Thymus (tissue), 11 donors: ENCODE data around the gene ZBTB20. TPM values are rescaled to one million over a fixed set of nuclear protein-coding genes. Genes with fewer than 3 reads are reported as not detected.

ENCODE experiments used
- DNase-seq, 9 donors: peaks; one replicate each; pipeline ENCODE4 v3.0.0-alpha.2; 2013; ENCODE audit warnings: low spot score in 9 of 9, low read depth in 6 of 9, missing footprints in 1 of 9
- H3K27ac ChIP-seq, 2 donors: one replicate each; pipeline ENCODE4 v1.5.1; 2013; ENCODE audit warnings: control low read depth in 1 of 2, low read depth in 1 of 2, low read length in 1 of 2, mild to moderate bottlenecking in 1 of 2, moderate library complexity in 1 of 2
- H3K27me3 ChIP-seq, 2 donors: one replicate each; pipeline ENCODE4 v1.5.1; 2013; ENCODE audit warnings: low read length in 1 of 2; ENCODE audit not compliant: control insufficient read depth in 2 of 2, insufficient read depth in 1 of 2
- H3K36me3 ChIP-seq, 2 donors: one replicate each; pipeline ENCODE4 v1.5.1; 2013; ENCODE audit warnings: low read length in 1 of 2, mild to moderate bottlenecking in 1 of 2, moderate library complexity in 1 of 2; ENCODE audit not compliant: control insufficient read depth in 2 of 2, insufficient read depth in 2 of 2
- H3K4me1 ChIP-seq, 2 donors: one replicate each; pipeline ENCODE4 v1.5.1; 2013; ENCODE audit warnings: low read length in 2 of 2; ENCODE audit not compliant: control insufficient read depth in 2 of 2, insufficient read depth in 2 of 2
- H3K4me3 ChIP-seq, 2 donors: one replicate each; pipeline ENCODE4 v1.5.1; 2013; ENCODE audit warnings: low read length in 2 of 2, control low read depth in 1 of 2, mild to moderate bottlenecking in 1 of 2
- H3K9me3 ChIP-seq, 2 donors: one replicate each; pipeline ENCODE4 v1.5.1; 2013; ENCODE audit warnings: low read length in 1 of 2, mild to moderate bottlenecking in 1 of 2; ENCODE audit not compliant: control insufficient read depth in 2 of 2, insufficient read depth in 1 of 2
- WGBS: extraction: QIAGEN DNeasy Blood & Tissue Kit; methylation state at CpG from one replicate; pipeline ENCODE4 v1.1.7; 2013; 5-methylcytosine and 5-hydroxymethylcytosine counted together
- polyA plus RNA-seq: library from polyadenylated mRNA; stranded (reverse); fragments of 200-250 nt; gene quantifications from one replicate; pipeline ENCODE4 v1.2.3, GENCODE V29; 2013
- total RNA-seq: library from RNA; stranded (reverse); fragments of 120-200 nt; gene quantifications from one replicate; pipeline ENCODE4 v1.2.4, GENCODE V29; 2013
- donor health status: healthy.

The ZBTB20 gene
- total and polyA plus RNA-seq, 2 donors: 1.2 to 8.9 TPM

- H3K4me3 ChIP-seq: no peak overlapping the region
- no peak for DNase-seq
- 97% methylated on average over 5 of the region's 5 CpGs for WGBS
- H3K4me1 ChIP-seq: no peaks in the 10 kb centered on the region
- no peaks in the 10 kb centered on the region for H3K27me3 ChIP-seq
- H3K27ac ChIP-seq: no peak overlapping the region
- no peaks in the 10 kb centered on the region for H3K9me3 ChIP-seq
- H3K36me3 ChIP-seq: no peaks in the 10 kb centered on the region
These were observed 637.3 kb downstream of the ZBTB20 start for GRCh38 chr3:114509756-114510155.

GRCh38 chr3:114508976-114509375 is 638.1 kb downstream of the ZBTB20 start:
- H3K27ac ChIP-seq: no peak overlapping the region
- H3K4me3 ChIP-seq: no peak overlapping the region
- 97% methylated on average over 1 of the region's 1 CpG for WGBS
- H3K36me3 ChIP-seq: no peaks in the 10 kb centered on the region
- H3K4me1 ChIP-seq: no peaks in the 10 kb centered on the region
- no peak for DNase-seq
- H3K9me3 ChIP-seq: no peaks in the 10 kb centered on the region
- H3K27me3 ChIP-seq: no peaks in the 10 kb centered on the region

- H3K9me3 ChIP-seq: no peaks in the 10 kb centered on the region
- no peaks in the 10 kb centered on the region for H3K36me3 ChIP-seq
- WGBS: 98% methylated on average over 1 of the region's 1 CpG
- no peaks in the 10 kb centered on the region for H3K27me3 ChIP-seq
- no peak for DNase-seq
- H3K4me1 ChIP-seq: no peaks in the 10 kb centered on the region
- H3K4me3 ChIP-seq: no peak overlapping the region
- no peak overlapping the region for H3K27ac ChIP-seq
These were observed 638.9 kb downstream of the ZBTB20 start for GRCh38 chr3:114508208-114508607.

GRCh38 chr3:114506591-114507300 is 640.3 kb downstream of the ZBTB20 start:
- no peaks in the 10 kb centered on the region for H3K27me3 ChIP-seq
- H3K9me3 ChIP-seq: no peaks in the 10 kb centered on the region
- no peak for DNase-seq
- no peaks in the 10 kb centered on the region for H3K36me3 ChIP-seq
- no peaks in the 10 kb centered on the region for H3K4me1 ChIP-seq
- H3K4me3 ChIP-seq: no peak overlapping the region
- WGBS: 97% methylated on average over 6 of the region's 6 CpGs
- H3K27ac ChIP-seq: no peak overlapping the region

- H3K4me3 ChIP-seq: no peak overlapping the region
- no peaks in the 10 kb centered on the region for H3K27me3 ChIP-seq
- no peaks in the 10 kb centered on the region for H3K36me3 ChIP-seq
- H3K4me1 ChIP-seq: no peaks in the 10 kb centered on the region
- no peak for DNase-seq
- H3K9me3 ChIP-seq: no peaks in the 10 kb centered on the region
- 98% methylated on average over 4 of the region's 4 CpGs for WGBS
- H3K27ac ChIP-seq: no peak overlapping the region
These were observed 642.0 kb downstream of the ZBTB20 start for GRCh38 chr3:114504941-114505628.

- no peaks in the 10 kb centered on the region for H3K9me3 ChIP-seq
- peaks cover 0 to 2% of the 10 kb centered on the region in 2 donors for H3K4me1 ChIP-seq
- no peak for DNase-seq
- 14% methylated on average over 1 of the region's 1 CpG for WGBS
- no peaks in the 10 kb centered on the region for H3K36me3 ChIP-seq
- H3K27me3 ChIP-seq: no peaks in the 10 kb centered on the region
- H3K27ac ChIP-seq: no peak overlapping the region
- H3K4me3 ChIP-seq: no peak overlapping the region
These were observed 644.9 kb downstream of the ZBTB20 start for GRCh38 chr3:114502204-114502603.

GRCh38 chr3:114499976-114500375 is 647.1 kb downstream of the ZBTB20 start:
- no peak overlapping the region for H3K27ac ChIP-seq
- no peaks in the 10 kb centered on the region for H3K27me3 ChIP-seq
- peaks cover 0 to 2% of the 10 kb centered on the region in 2 donors for H3K4me1 ChIP-seq
- H3K4me3 ChIP-seq: no peak overlapping the region
- no peaks in the 10 kb centered on the region for H3K36me3 ChIP-seq
- no peaks in the 10 kb centered on the region for H3K9me3 ChIP-seq
- peak in 4 of 9 donors; percentile 11 to 51 (median 16) for DNase-seq
- 5% methylated on average over 2 of the region's 2 CpGs for WGBS

- Histone ChIP-seq H3K36me3 (no peaks in the 10 kb centered on the region), H3K4me3 (no peak overlapping the region), H3K27me3 (no peaks in the 10 kb centered on the region), H3K9me3 (no peaks in the 10 kb centered on the region), H3K27ac (no peak overlapping the region), H3K4me1 (peaks cover 0 to 2% of the 10 kb centered on the region in 2 donors)
- WGBS: 93% methylated on average over 8 of the region's 8 CpGs
- DNase-seq: no peak
These were observed 648.3 kb downstream of the ZBTB20 start for GRCh38 chr3:114498539-114499370.

- 99% methylated on average over 2 of the region's 2 CpGs for WGBS
These were observed 650.2 kb downstream of the ZBTB20 start for GRCh38 chr3:114496874-114497273.

More at GRCh38 chr3:114496874-114497273, 650.2 kb downstream of the ZBTB20 start:
- no peak overlapping the region for H3K27ac ChIP-seq
- no peaks in the 10 kb centered on the region for H3K9me3 ChIP-seq
- H3K36me3 ChIP-seq: no peaks in the 10 kb centered on the region
- H3K4me3 ChIP-seq: no peak overlapping the region
- no peak for DNase-seq
- no peaks in the 10 kb centered on the region for H3K27me3 ChIP-seq
- peaks cover 0 to 2% of the 10 kb centered on the region in 2 donors for H3K4me1 ChIP-seq
